H9 (cell line): ENCODE measurements around the gene TBCC. TPM values are rescaled to one million over a fixed set of nuclear protein-coding genes. Genes with fewer than 3 reads are reported as not detected.
A peak's percentile ranks its signal among the peaks of the same experiment; 100 is the strongest.

ENCODE experiments used
- DNase-seq: peaks from one replicate; pipeline ENCODE4 v3.0.0-alpha.2; 2017
- H2AFZ ChIP-seq: one replicate; pipeline ENCODE4 v1.6.1; 2013; ENCODE audit warnings: mild to moderate bottlenecking, low read length, control low read depth, moderate library complexity
- H2AK5ac ChIP-seq: 2 replicates; pipeline ENCODE4 v1.6.1; 2013; ENCODE audit warnings: low read length, control low read depth, mixed read lengths; ENCODE audit not compliant: insufficient read length
- H2BK120ac ChIP-seq: one replicate; pipeline ENCODE4 v1.6.1; 2013; ENCODE audit warnings: low read depth, mild to moderate bottlenecking, low read length, control low read depth, inconsistent platforms; ENCODE audit not compliant: poor library complexity, severe bottlenecking
- H2BK12ac ChIP-seq: 2 replicates; pipeline ENCODE4 v1.6.1; 2013; ENCODE audit warnings: low read length, control low read depth, mixed read lengths, low read depth; ENCODE audit not compliant: insufficient read length
- H2BK15ac ChIP-seq: 2 replicates; pipeline ENCODE4 v1.6.1; 2013; ENCODE audit warnings: low read depth, low read length, control low read depth
- H2BK20ac ChIP-seq: one replicate; pipeline ENCODE4 v1.6.1; 2013; ENCODE audit warnings: low read depth, mild to moderate bottlenecking, low read length, control low read depth, inconsistent platforms; ENCODE audit not compliant: poor library complexity, severe bottlenecking
- H2BK5ac ChIP-seq: 2 replicates; pipeline ENCODE4 v1.6.1; 2013; ENCODE audit warnings: low read length, control low read depth, mixed read lengths; ENCODE audit not compliant: insufficient read length
- H3K14ac ChIP-seq: 2 replicates; pipeline ENCODE4 v1.6.1; 2013; ENCODE audit warnings: low read length, control low read depth; ENCODE audit not compliant: insufficient read depth
- H3K18ac ChIP-seq: 2 replicates; pipeline ENCODE4 v1.6.1; 2013; ENCODE audit warnings: low read depth, mild to moderate bottlenecking, mixed read lengths, low read length, control low read depth; ENCODE audit not compliant: insufficient read length
- H3K23ac ChIP-seq: 2 replicates; pipeline ENCODE4 v1.6.1; 2013; ENCODE audit warnings: low read length, control low read depth, mixed read lengths, low read depth; ENCODE audit not compliant: insufficient read length
- H3K23me2 ChIP-seq: 2 replicates; pipeline ENCODE4 v1.6.1; 2013; ENCODE audit warnings: low read depth, mild to moderate bottlenecking, mixed read lengths, low read length, control low read depth; ENCODE audit not compliant: insufficient read length, poor library complexity, severe bottlenecking
- H3K27ac ChIP-seq: 2 replicates; pipeline ENCODE4 v1.5.1; 2013; ENCODE audit warnings: low read length, control low read depth, mixed read lengths, low read depth; ENCODE audit not compliant: insufficient read length
- H3K27me3 ChIP-seq: 2 replicates; pipeline ENCODE4 v1.6.1; 2013; ENCODE audit warnings: low read length, control low read depth, inconsistent platforms; ENCODE audit not compliant: insufficient read depth
- H3K4ac ChIP-seq: 2 replicates; pipeline ENCODE4 v1.6.1; 2013; ENCODE audit warnings: low read depth, mild to moderate bottlenecking, control low read depth, inconsistent platforms, low read length, moderate library complexity
- H3K4me1 ChIP-seq: 2 replicates; pipeline ENCODE4 v1.6.1; 2013; ENCODE audit warnings: low read length, control low read depth, inconsistent platforms; ENCODE audit not compliant: insufficient read depth
- H3K4me2 ChIP-seq: 2 replicates; pipeline ENCODE4 v1.6.1; 2013; ENCODE audit warnings: low read length, control low read depth, mixed read lengths; ENCODE audit not compliant: insufficient read length, insufficient read depth
- H3K56ac ChIP-seq: 2 replicates; pipeline ENCODE4 v1.6.1; 2013; ENCODE audit warnings: low read depth, mild to moderate bottlenecking, mixed read lengths, low read length, control low read depth; ENCODE audit not compliant: insufficient read length
- H3K79me1 ChIP-seq: 2 replicates; pipeline ENCODE4 v1.6.1; 2013; ENCODE audit warnings: low read depth, mild to moderate bottlenecking, moderate library complexity, low read length, control low read depth, inconsistent platforms; ENCODE audit not compliant: insufficient read depth, poor library complexity, severe bottlenecking
- H3K79me2 ChIP-seq: 2 replicates; pipeline ENCODE4 v1.6.1; 2013; ENCODE audit warnings: low read length, control low read depth, inconsistent platforms; ENCODE audit not compliant: insufficient read depth
- H3K9ac ChIP-seq: 2 replicates; pipeline ENCODE4 v1.6.1; 2013; ENCODE audit warnings: low read length, control low read depth, mixed read lengths; ENCODE audit not compliant: insufficient read length; ENCODE audit errors: extremely low read depth
- H3K9me3 ChIP-seq: one replicate; pipeline ENCODE4 v1.6.1; 2013; ENCODE audit warnings: low read depth, low read length, inconsistent platforms; ENCODE audit not compliant: control insufficient read depth
- H3T11ph ChIP-seq: one replicate; pipeline ENCODE4 v1.6.1; 2013; ENCODE audit warnings: mild to moderate bottlenecking, low read length, control low read depth, inconsistent platforms
- H4K20me1 ChIP-seq: one replicate; pipeline ENCODE4 v1.6.1; 2013; ENCODE audit not compliant: control insufficient read depth, insufficient read length, insufficient read depth
- H4K5ac ChIP-seq: 2 replicates; pipeline ENCODE4 v1.6.1; 2013; ENCODE audit warnings: low read depth, mild to moderate bottlenecking, mixed read lengths, low read length, control low read depth; ENCODE audit not compliant: insufficient read length
- H4K8ac ChIP-seq: replicated peaks from 2 replicates; pipeline ENCODE4 v1.6.1; 2013; ENCODE audit warnings: low read length, control low read depth, mixed read lengths, low read depth; ENCODE audit not compliant: insufficient read length
- H4K91ac ChIP-seq: 2 replicates; pipeline ENCODE4 v1.6.1; 2013; ENCODE audit warnings: low read depth, mild to moderate bottlenecking, moderate library complexity, mixed read lengths, low read length, control low read depth; ENCODE audit not compliant: insufficient read length
- H3K27ac Mint-ChIP-seq, 3 experiments: 2 replicates in 2 of 3; 3 replicates in 1 of 3; pipeline ENCODE4 v1.8.0; 2020 to 2021; ENCODE audit warnings: mixed read lengths in 3 of 3, mild to moderate bottlenecking in 1 of 3, moderate library complexity in 1 of 3
- H3K27me3 Mint-ChIP-seq: 2 replicates; pipeline ENCODE4 v1.8.0; 2021; ENCODE audit warnings: low read depth, mild to moderate bottlenecking, moderate library complexity, mixed read lengths
- H3K36me3 Mint-ChIP-seq, 3 experiments: 2 replicates in 2 of 3; 3 replicates in 1 of 3; pipeline ENCODE4 v1.8.0; 2020 to 2021; ENCODE audit warnings: low read depth in 3 of 3, mixed read lengths in 3 of 3; ENCODE audit not compliant: insufficient read depth in 1 of 3
- H3K4me1 Mint-ChIP-seq, 2 experiments: 2 replicates each; pipeline ENCODE4 v1.8.0; 2020; ENCODE audit warnings: mixed read lengths in 2 of 2
- H3K4me3 Mint-ChIP-seq, 2 experiments: 2 replicates in 1 of 2; 3 replicates in 1 of 2; pipeline ENCODE4 v1.8.0; 2020 to 2021; ENCODE audit warnings: mild to moderate bottlenecking in 2 of 2, mixed read lengths in 2 of 2, moderate library complexity in 1 of 2
- H3K9me3 Mint-ChIP-seq, 2 experiments: 2 replicates in 1 of 2; 3 replicates in 1 of 2; pipeline ENCODE4 v1.8.0; 2020; ENCODE audit warnings: mild to moderate bottlenecking in 2 of 2, mixed read lengths in 2 of 2, moderate library complexity in 1 of 2
- CTCF ChIP-seq: fragments of 200-600 bp; sonication (generic); conservative IDR thresholded peaks from 3 replicates; pipeline ENCODE4 v1.8.0; 2021; ENCODE audit warnings: antibody characterized with exemption, mild to moderate bottlenecking
- WGBS: extraction: QIAGEN DNeasy Blood & Tissue Kit; methylation state at CpG from one replicate; pipeline ENCODE4 v1.1.7; 2013; ENCODE audit warnings: missing lambda C conversion rate, low lambda C conversion rate, mixed read lengths; ENCODE audit not compliant: insufficient read length; ENCODE audit errors: extremely low coverage; 5-methylcytosine and 5-hydroxymethylcytosine counted together
- total RNA-seq: library from RNA; stranded (reverse); gene quantifications from 2 replicates; pipeline ENCODE4 v1.2.1, GENCODE V29; 2021

TBCC gene
- total RNA-seq, 1 experiment from 2014 or later, result 25.6 TPM

GRCh38 chr6:42726485-42727086 is 19.3 kb downstream of the TBCC start:
- H3K4me1 Mint-ChIP-seq, result peaks cover 3% of the 10 kb centered on the region in 2 experiments; a peak in 3 of 4 replicates
- Histone ChIP-seq H3K23me2 (no peaks in the 10 kb centered on the region), H2AK5ac (no peak overlapping the region), H4K5ac (no peak overlapping the region), H3T11ph (no peak overlapping the region), H4K91ac (no peak overlapping the region), H3K4me2 (no peak overlapping the region), H4K8ac (no peak overlapping the region), H3K4me1 (no peaks in the 10 kb centered on the region), H3K23ac (no peak overlapping the region), H2BK15ac (no peak overlapping the region), H3K79me2 (no peaks in the 10 kb centered on the region), H2BK12ac (no peak overlapping the region), H4K20me1 (no peaks in the 10 kb centered on the region), H3K27me3 (no peaks in the 10 kb centered on the region), H2BK5ac (no peak overlapping the region), H3K4ac (no peak overlapping the region), H2BK20ac (no peak overlapping the region), H3K14ac (no peak overlapping the region), H2AFZ (peak overlapping the region; percentile 76), H3K56ac (no peak overlapping the region), H3K79me1 (no peaks in the 10 kb centered on the region), H3K27ac (no peak overlapping the region), H3K9ac (no peak overlapping the region), H2BK120ac (no peak overlapping the region), H3K18ac (no peak overlapping the region), H3K9me3 (no peaks in the 10 kb centered on the region)
- no peaks in the 10 kb centered on the region for H3K36me3 Mint-ChIP-seq
- TF ChIP-seq CTCF, result peak; percentile 95
- DNase-seq, result peak; percentile 65
- peaks cover 6% of the 10 kb centered on the region for H3K27me3 Mint-ChIP-seq
- no peak overlapping the region for H3K4me3 Mint-ChIP-seq
- no peaks in the 10 kb centered on the region for H3K9me3 Mint-ChIP-seq
- H3K27ac Mint-ChIP-seq, result peak overlapping the region in 1 of 3 experiments; percentile 68; a peak in 1 of 7 replicates
- no CpG with 5 or more reads among the region's 14 CpGs for WGBS
